ENCODE results near the gene OR2L5. TPM values are rescaled to one million over a fixed set of nuclear protein-coding genes. Genes with fewer than 3 reads are reported as not detected.

OR2L5 gene
- total RNA-seq, 1 donor from 2014 or later: not detected

GRCh38 chr1:248065071-248065470, 51.6 kb downstream of the OR2L5 start:
- TF ChIP-seq CTCF (IDR thresholded peaks at IDR 0.05) (no peak), POLR2A (IDR thresholded peaks at IDR 0.05) (no peak), POLR2AphosphoS5 (IDR thresholded peaks at IDR 0.05; ENCODE audit: insufficient read depth in 1 of 2, low read depth in 1 of 2) (no peak)
- Histone ChIP-seq H3K4me1 (no peaks in the 10 kb centered on the region), H3K27me3 (no peaks in the 10 kb centered on the region), H3K4me3 (no peak overlapping the region), H3K27ac (no peak overlapping the region), H3K9me3 (no peaks in the 10 kb centered on the region), H3K36me3 (no peaks in the 10 kb centered on the region)
- DNase-seq (ENCODE audit: extremely low spot score in 2 of 2): no peak
- intact Hi-C loops (cut with DNase I): no loop called here

- Histone ChIP-seq H3K9me3 (no peaks in the 10 kb centered on the region), H3K36me3 (no peaks in the 10 kb centered on the region), H3K27ac (no peak overlapping the region), H3K27me3 (no peaks in the 10 kb centered on the region), H3K4me3 (no peak overlapping the region), H3K4me1 (no peaks in the 10 kb centered on the region)
- no peak for DNase-seq (ENCODE audit: extremely low spot score in 2 of 2)
- intact Hi-C loops (cut with DNase I): no loop called here
- TF ChIP-seq POLR2A (IDR thresholded peaks at IDR 0.05) (no peak), POLR2AphosphoS5 (IDR thresholded peaks at IDR 0.05; ENCODE audit: insufficient read depth in 1 of 2, low read depth in 1 of 2) (no peak), CTCF (IDR thresholded peaks at IDR 0.05) (no peak)
Observed at GRCh38 chr1:248065604-248066003, 52.1 kb downstream of the OR2L5 start.

Small RNA genes lying within 50 kb of the gene (small RNA-seq; reads per million reads assigned to genes)
- not detected for gene RF00019

Other genes with a start within 250 kb of the OR2L5 start
- gene OR14A16, start 189.5 kb upstream of the OR2L5 start, total RNA-seq: not detected
- gene OR11L1, start 171.8 kb upstream of the OR2L5 start, total RNA-seq: not detected
- gene TRIM58, start 156.5 kb upstream of the OR2L5 start, total RNA-seq: 4.7 TPM
- 3.9 TPM for gene OR2W3, start 118.1 kb upstream of the OR2L5 start, total RNA-seq
- gene OR2T8, start 93.4 kb upstream of the OR2L5 start, total RNA-seq: 0.98 TPM
- not detected for gene OR2AJ1, start 88.8 kb upstream of the OR2L5 start, total RNA-seq
- not detected for gene OR2L8, start 64.8 kb upstream of the OR2L5 start, total RNA-seq
- gene OR2AK2, start 48.4 kb upstream of the OR2L5 start, total RNA-seq: not detected
- gene OR2L2, start 16.4 kb downstream of the OR2L5 start, total RNA-seq: 0.25 TPM
- gene OR2L3, start 33.2 kb downstream of the OR2L5 start, total RNA-seq: not detected
- gene OR2L13, start 81.5 kb downstream of the OR2L5 start, total RNA-seq: not detected
- not detected for gene OR2M5, start 131.5 kb downstream of the OR2L5 start, total RNA-seq
- not detected for gene OR2M2, start 161.2 kb downstream of the OR2L5 start, total RNA-seq
- gene OR2M3, start 183.6 kb downstream of the OR2L5 start, total RNA-seq: not detected
- gene OR2M4, start 217.8 kb downstream of the OR2L5 start, total RNA-seq: not detected